HuH-7 (cell line): ENCODE results near the gene IRF2BPL.

Experiments
- DNase-seq: peaks from one replicate; pipeline ENCODE4 v3.0.0; 2011; ENCODE audit warnings: low spot score

Gene IRF2BPL

DNA sequence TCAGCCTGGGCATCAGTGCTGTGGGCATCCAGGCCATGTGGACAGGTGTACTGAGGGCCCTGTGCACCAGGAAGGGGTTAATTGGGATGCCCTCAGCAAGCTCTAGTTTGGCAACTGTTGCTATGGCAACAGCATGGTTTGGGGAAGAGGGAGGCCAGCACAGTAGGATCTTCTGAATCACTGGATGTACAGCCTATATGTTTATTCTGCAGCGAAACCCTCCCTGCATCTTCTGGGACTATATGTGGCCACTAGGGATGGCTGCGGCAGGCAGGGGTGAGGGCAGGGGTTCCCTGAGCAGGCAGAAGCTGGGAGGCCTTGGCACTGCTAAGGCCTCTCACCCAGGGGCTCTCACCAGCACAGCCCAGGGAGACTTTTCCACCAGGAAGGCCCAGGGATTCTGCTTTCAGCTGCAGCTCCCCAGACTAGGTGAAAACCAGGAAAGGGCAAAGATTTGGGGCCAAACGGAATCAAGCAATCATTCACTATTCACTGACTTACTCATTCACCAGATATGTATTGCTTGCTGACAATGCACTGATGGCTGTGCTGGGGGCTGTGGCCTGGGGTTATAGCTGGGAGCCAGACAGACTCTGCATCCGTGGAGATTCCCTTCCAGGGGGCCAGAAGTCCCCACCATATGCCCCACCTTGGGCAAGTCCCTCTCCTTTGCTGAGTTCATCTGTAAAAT lies 42.8 kb downstream of the IRF2BPL start:
- DNase-seq, result no peak

- DNase-seq, result no peak
Observed at GRCh38 chr14:76984787-76985375, 43.6 kb downstream of the IRF2BPL start.

- no peak for DNase-seq
Observed at GRCh38 chr14:76984297-76984696, 44.2 kb downstream of the IRF2BPL start.

DNA sequence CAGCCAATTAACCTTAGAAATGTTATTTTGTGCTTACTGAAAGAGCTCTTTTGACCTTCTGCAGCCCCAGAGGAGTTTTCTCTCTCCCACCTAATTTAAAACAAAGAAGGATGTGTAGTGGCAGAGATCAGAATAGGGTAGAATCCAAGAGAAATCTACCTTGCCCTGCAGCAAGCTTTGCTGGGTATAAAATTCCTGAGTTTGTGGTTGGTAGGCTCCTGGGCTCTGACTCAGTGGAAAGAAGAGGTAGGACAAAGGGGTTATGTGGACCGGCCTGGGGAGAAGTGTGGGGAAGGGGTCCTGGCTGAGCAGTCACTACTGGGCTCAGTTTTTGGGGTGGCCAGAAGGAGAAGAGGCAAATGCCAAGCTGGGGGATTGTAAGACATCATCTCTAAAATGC lies 46.8 kb downstream of the IRF2BPL start:
- no peak for DNase-seq

DNA sequence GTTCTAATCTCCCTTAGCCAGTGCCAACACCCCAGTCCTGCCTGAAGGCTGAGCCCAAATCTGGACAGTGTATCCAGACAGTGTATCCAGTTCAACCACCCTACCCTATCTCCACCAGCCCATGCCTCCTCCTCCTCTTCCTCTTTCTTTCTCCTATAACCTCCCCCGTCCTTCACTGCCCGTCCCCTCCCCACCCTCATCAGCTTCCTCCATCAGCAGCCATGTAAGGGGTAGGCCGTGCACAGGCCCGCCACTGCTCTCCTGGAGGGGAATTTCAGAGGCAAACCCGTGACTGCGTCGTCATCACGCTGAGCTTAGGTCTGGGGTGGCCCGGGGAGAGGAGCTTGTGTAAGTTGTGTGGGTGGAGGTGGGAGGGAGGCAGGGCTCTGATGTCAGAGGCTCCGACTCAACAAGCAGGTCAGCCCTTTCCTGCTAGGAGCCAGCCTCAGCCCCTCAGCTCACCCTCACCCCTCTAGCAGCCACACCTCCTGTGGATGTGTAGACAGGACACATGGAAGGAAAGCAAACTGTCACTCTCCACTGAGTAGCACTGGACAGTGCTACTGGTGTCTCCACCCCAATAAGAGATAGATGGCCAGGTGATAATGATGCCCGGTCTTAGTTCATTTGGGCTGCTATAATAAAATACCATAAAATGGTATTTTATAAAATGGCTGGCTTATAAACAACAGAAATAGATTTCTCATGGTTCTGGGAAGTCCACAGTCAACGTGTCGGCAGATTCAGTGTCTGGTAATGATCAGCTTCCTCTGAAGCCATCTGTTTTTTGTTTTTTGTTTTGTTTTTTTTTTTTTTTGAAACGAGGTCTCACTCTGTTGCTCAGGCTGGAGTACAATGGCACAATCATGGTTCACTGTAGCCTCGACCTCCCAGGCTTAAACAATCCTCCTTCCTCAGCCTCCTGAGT lies 50.5 kb downstream of the IRF2BPL start:
- no peak for DNase-seq

DNA sequence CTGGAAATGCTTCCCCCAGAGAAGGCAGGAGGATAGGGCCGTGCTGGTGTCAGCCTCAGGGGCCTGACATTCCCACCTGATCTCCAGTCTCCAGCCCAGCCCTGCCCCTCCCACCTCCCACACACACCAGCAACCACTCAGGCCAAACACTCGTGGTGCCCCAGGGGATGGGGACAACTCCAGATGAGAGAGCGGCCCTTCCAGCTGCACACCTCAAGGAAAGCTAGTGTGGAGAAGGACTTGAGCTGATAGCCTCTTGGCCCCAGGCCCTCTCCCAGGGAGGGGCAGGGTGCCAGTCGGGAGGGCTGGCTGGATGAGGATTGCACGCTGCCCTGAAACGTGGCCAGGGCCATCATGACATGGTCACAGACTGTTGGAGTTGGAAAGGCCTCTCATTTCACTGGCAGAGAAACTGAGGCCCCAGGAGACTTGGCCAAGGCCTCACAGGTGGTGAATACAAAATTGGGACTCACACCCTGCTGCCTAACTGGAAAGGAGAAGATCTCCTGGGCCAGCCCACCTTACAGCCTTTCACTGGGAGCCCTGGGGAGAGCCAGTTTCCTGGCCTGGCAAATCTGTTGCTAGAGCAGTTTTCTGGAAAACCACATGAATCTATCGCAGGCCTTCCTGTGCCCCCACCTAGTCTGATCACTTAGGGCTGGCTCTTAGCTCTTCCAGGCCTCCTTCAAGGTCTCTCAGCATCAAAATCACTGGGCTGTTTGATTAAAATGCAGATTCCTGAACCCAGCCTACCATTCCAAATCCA lies 52.1 kb downstream of the IRF2BPL start:
- no peak for DNase-seq

DNA sequence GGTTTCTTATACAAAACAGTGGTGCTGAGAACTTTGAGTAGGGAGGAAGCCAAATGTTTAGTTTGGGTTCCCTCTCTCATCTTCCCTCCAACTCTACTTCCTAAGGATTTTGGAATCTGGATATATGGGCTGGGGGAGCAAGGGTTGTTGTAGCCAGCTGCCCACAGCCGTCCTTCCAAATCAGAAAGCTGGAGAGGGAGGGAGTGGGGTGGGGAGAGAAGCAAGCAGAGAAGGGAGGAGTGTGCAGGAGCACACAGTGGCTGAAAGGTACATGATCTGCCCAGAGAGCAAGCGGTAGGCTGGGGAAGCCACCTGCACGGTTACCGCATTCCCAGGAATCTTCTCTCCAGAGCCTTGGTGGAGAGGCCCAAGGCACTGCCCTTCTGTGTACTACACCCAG lies 52.7 kb downstream of the IRF2BPL start:
- DNase-seq, result no peak

- no peak for DNase-seq
Observed at GRCh38 chr14:76975051-76975450, 53.5 kb downstream of the IRF2BPL start.
